Measurements from ENCODE around the gene MFAP4. TPM values are rescaled to one million over a fixed set of nuclear protein-coding genes. Genes with fewer than 3 reads are reported as not detected.

The MFAP4 gene
- total RNA-seq, 1 donor from 2014 or later = 18.0 TPM

GRCh38 chr17:19412510-19412909 is 25.5 kb upstream of the MFAP4 start:
- H3K27ac Mint-ChIP-seq = no peak overlapping the region
- H3K4me3 Mint-ChIP-seq = no peak overlapping the region
- H3K27me3 Mint-ChIP-seq = peaks cover 10% of the 10 kb centered on the region
- no peaks in the 10 kb centered on the region for H3K36me3 Mint-ChIP-seq
- H3K9me3 Mint-ChIP-seq = no peaks in the 10 kb centered on the region
- H3K4me1 Mint-ChIP-seq (ENCODE audit: unreplicated experiment) = peaks cover 7% of the 10 kb centered on the region
- DNase-seq (ENCODE audit: extremely low spot score, unreplicated experiment) = no peak
- no peak for TF ChIP-seq CTCF (conservative IDR thresholded peaks at IDR 0.05)

GRCh38 chr17:19411631-19412030 is 24.6 kb upstream of the MFAP4 start:
- Mint-ChIP-seq H3K36me3 (no peaks in the 10 kb centered on the region), H3K9me3 (no peaks in the 10 kb centered on the region), H3K4me3 (no peak overlapping the region), H3K4me1 (ENCODE audit: unreplicated experiment) (peaks cover 7% of the 10 kb centered on the region), H3K27ac (no peak overlapping the region), H3K27me3 (peaks cover 6% of the 10 kb centered on the region)
- TF ChIP-seq CTCF (conservative IDR thresholded peaks at IDR 0.05) = no peak
- DNase-seq (ENCODE audit: extremely low spot score, unreplicated experiment) = no peak

- TF ChIP-seq CTCF (conservative IDR thresholded peaks at IDR 0.05) = no peak
- Mint-ChIP-seq H3K27me3 (peaks cover 6% of the 10 kb centered on the region), H3K4me1 (ENCODE audit: unreplicated experiment) (peaks cover 7% of the 10 kb centered on the region), H3K4me3 (no peak within 1 kb of the TSS), H3K9me3 (no peaks in the 10 kb centered on the region), H3K27ac (no peak within 1 kb of the TSS), H3K36me3 (no peaks in the 10 kb centered on the region)
- DNase-seq (ENCODE audit: extremely low spot score, unreplicated experiment) = no peak
These were observed 24.1 kb upstream of the MFAP4 start, which contains the start of gene RNF112 for GRCh38 chr17:19410875-19411620. RNF112 (plus strand) TSS chr17:19411232; CDS start chr17:19411409, 177 bp downstream.

GRCh38 chr17:19410091-19410490 is 23.1 kb upstream of the MFAP4 start:
- TF ChIP-seq CTCF (conservative IDR thresholded peaks at IDR 0.05) = no peak

GRCh38 chr17:19409509-19409908 is 22.5 kb upstream of the MFAP4 start:
- H3K4me1 Mint-ChIP-seq (ENCODE audit: unreplicated experiment) = peaks cover 7% of the 10 kb centered on the region
- no peak overlapping the region for H3K4me3 Mint-ChIP-seq
- H3K27me3 Mint-ChIP-seq = peaks cover 6% of the 10 kb centered on the region
- no peaks in the 10 kb centered on the region for H3K36me3 Mint-ChIP-seq
- TF ChIP-seq CTCF (conservative IDR thresholded peaks at IDR 0.05) = no peak
- H3K27ac Mint-ChIP-seq = no peak overlapping the region
- DNase-seq (ENCODE audit: extremely low spot score, unreplicated experiment) = no peak
- no peaks in the 10 kb centered on the region for H3K9me3 Mint-ChIP-seq

More at GRCh38 chr17:19410091-19410490, 23.1 kb upstream of the MFAP4 start:
- no peaks in the 10 kb centered on the region for H3K9me3 Mint-ChIP-seq
- DNase-seq (ENCODE audit: extremely low spot score, unreplicated experiment) = no peak
- no peak overlapping the region for H3K4me3 Mint-ChIP-seq
- H3K27ac Mint-ChIP-seq = no peak overlapping the region
- no peaks in the 10 kb centered on the region for H3K36me3 Mint-ChIP-seq
- H3K27me3 Mint-ChIP-seq = peaks cover 6% of the 10 kb centered on the region
- H3K4me1 Mint-ChIP-seq (ENCODE audit: unreplicated experiment) = peaks cover 7% of the 10 kb centered on the region
